KMS-11 (cell line): ENCODE measurements around the gene DOK3.
"Not testable (repeated sequence)": the region's sequence is repeated elsewhere in the genome, so short reads cannot be mapped to it uniquely, and the experiment has no call there.

Experiments used
- H2AFZ ChIP-seq: fragments of 200-600 bp; sonication (generic); 2 replicates; pipeline ENCODE4 v1.6.1; 2016; ENCODE audit warnings: antibody characterized with exemption, mixed run types, low read depth
- H3K27ac ChIP-seq: fragments of 200-600 bp; sonication (generic); 2 replicates; pipeline ENCODE4 v1.6.1; 2016; ENCODE audit warnings: mild to moderate bottlenecking, mixed run types
- H3K27me3 ChIP-seq: fragments of 200-600 bp; sonication (generic); 2 replicates; pipeline ENCODE4 v1.6.1; 2017; ENCODE audit warnings: mild to moderate bottlenecking, low read depth, mixed run types, moderate library complexity; ENCODE audit not compliant: insufficient read depth
- H3K36me3 ChIP-seq: fragments of 200-600 bp; sonication (generic); 2 replicates; pipeline ENCODE4 v1.6.1; 2017; ENCODE audit warnings: mild to moderate bottlenecking, mixed run types; ENCODE audit not compliant: insufficient read depth
- H3K4me1 ChIP-seq: fragments of 200-600 bp; sonication (generic); 2 replicates; pipeline ENCODE4 v1.6.1; 2016; ENCODE audit warnings: mild to moderate bottlenecking, low read depth, mixed run types; ENCODE audit not compliant: poor library complexity, severe bottlenecking
- H3K4me2 ChIP-seq: fragments of 200-600 bp; sonication (generic); 2 replicates; pipeline ENCODE4 v1.7.0; 2016; ENCODE audit warnings: mild to moderate bottlenecking, mixed run types
- H3K4me3 ChIP-seq: fragments of 200-600 bp; sonication (generic); IDR thresholded peaks from 2 replicates; pipeline ENCODE4 v1.6.1; 2017; ENCODE audit warnings: low read depth, low read length, mixed read lengths; ENCODE audit not compliant: insufficient read depth
- H3K79me2 ChIP-seq: fragments of 200-600 bp; sonication (generic); 2 replicates; pipeline ENCODE4 v1.6.1; 2016; ENCODE audit warnings: low read depth, mixed run types; ENCODE audit not compliant: insufficient read depth
- H3K9ac ChIP-seq: fragments of 200-600 bp; sonication (generic); 2 replicates; pipeline ENCODE4 v1.6.1; 2016; ENCODE audit warnings: mild to moderate bottlenecking, mixed run types
- H4K20me1 ChIP-seq: fragments of 200-600 bp; sonication (generic); 2 replicates; pipeline ENCODE4 v1.6.1; 2016; ENCODE audit warnings: mild to moderate bottlenecking, mixed run types; ENCODE audit not compliant: insufficient read depth
- CTCF ChIP-seq: fragments of 200-600 bp; sonication (generic); conservative IDR thresholded peaks from 2 replicates; pipeline ENCODE4 v1.6.1; 2017; ENCODE audit warnings: low read depth, mild to moderate bottlenecking, antibody characterized with exemption, low read length, moderate library complexity, mixed read lengths

The DOK3 gene

GRCh38 chr5:177486256-177486655, 23.4 kb downstream of the DOK3 start:
- H3K4me1 ChIP-seq: peaks cover 5% of the 10 kb centered on the region
- H3K27ac ChIP-seq: no peak overlapping the region
- no peak overlapping the region for H3K4me2 ChIP-seq
- no peaks in the 10 kb centered on the region for H3K27me3 ChIP-seq
- H4K20me1 ChIP-seq: no peaks in the 10 kb centered on the region
- no peak overlapping the region for H2AFZ ChIP-seq
- no peaks in the 10 kb centered on the region for H3K36me3 ChIP-seq
- no peak overlapping the region for H3K4me3 ChIP-seq
- no peak for TF ChIP-seq CTCF
- H3K79me2 ChIP-seq: no peaks in the 10 kb centered on the region
- no peak overlapping the region for H3K9ac ChIP-seq

DNA sequence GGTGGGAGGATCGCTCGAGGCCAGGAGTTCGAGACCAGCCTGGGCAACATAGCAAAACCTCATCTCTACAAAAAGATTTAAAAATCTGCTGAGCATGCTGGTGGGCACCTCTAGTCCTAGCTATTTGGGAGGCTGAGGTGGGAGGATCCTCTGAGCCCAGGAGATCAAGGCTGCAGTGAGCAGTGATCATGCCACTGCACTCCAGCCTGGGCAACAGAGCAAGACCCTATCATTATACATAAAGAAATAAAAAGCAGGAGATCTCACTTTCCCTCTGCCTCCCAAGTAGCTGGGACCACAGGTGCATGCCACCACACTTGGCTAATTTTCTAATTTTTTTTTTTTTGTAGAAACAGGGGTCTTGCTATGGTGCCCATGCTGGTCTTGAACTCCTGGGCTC, 23.9 kb downstream of the DOK3 start:
- H3K36me3 ChIP-seq, H3K4me2 ChIP-seq, H3K4me1 ChIP-seq, H2AFZ ChIP-seq, H3K9ac ChIP-seq, H4K20me1 ChIP-seq, H3K27me3 ChIP-seq, H3K79me2 ChIP-seq, H3K4me3 ChIP-seq, H3K27ac ChIP-seq: not testable (repeated sequence)

DNA sequence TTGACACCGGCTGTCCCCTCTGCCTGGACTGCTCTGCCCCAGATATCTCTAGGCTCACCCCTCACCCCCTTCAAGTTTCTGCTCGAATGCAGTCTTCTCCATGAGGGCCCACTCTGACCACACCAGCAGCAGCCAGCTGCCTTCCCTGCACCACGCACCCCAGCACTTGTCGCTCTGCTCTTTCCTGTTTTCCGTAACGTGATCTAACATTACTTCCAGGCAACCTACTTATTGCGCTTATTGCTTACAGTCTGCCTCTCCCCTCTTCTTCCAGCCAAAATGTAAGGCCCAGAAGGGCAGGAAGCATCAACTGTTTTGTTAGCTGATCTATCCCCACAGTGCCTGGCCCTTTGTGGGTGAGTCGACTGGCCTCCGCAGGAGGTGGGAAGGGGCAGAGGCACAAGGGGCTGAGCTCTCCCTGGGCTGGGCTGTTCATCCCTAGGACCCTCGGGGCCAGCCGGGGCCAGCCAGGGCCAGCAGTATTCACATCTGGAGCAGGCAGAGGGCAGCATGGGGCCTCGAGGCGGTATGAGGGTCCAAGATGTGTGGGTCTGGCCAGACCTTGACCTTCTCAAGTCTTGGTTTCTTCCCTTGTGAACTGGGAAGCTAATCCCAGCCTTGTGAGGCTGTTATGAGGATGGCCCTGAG, 24.6 kb downstream of the DOK3 start:
- H3K27ac ChIP-seq: no peak overlapping the region
- no peak overlapping the region for H3K4me2 ChIP-seq
- no peaks in the 10 kb centered on the region for H4K20me1 ChIP-seq
- H2AFZ ChIP-seq: no peak overlapping the region
- no peak for TF ChIP-seq CTCF
- H3K9ac ChIP-seq: no peak overlapping the region
- no peaks in the 10 kb centered on the region for H3K36me3 ChIP-seq
- peaks cover 5% of the 10 kb centered on the region for H3K4me1 ChIP-seq
- no peaks in the 10 kb centered on the region for H3K79me2 ChIP-seq
- no peaks in the 10 kb centered on the region for H3K27me3 ChIP-seq
- H3K4me3 ChIP-seq: no peak overlapping the region

- H3K9ac ChIP-seq: no peak overlapping the region
- H3K4me2 ChIP-seq: no peak overlapping the region
- H3K36me3 ChIP-seq: no peaks in the 10 kb centered on the region
- H2AFZ ChIP-seq: no peak overlapping the region
- no peaks in the 10 kb centered on the region for H3K79me2 ChIP-seq
- no peaks in the 10 kb centered on the region for H4K20me1 ChIP-seq
- peaks cover 5% of the 10 kb centered on the region for H3K4me1 ChIP-seq
- H3K4me3 ChIP-seq: no peak overlapping the region
- no peak for TF ChIP-seq CTCF
- no peak overlapping the region for H3K27ac ChIP-seq
- no peaks in the 10 kb centered on the region for H3K27me3 ChIP-seq
Observed at GRCh38 chr5:177483994-177484901, 25.4 kb downstream of the DOK3 start.

GRCh38 chr5:177483042-177483441, 26.6 kb downstream of the DOK3 start:
- Histone ChIP-seq H3K4me2 (no peak overlapping the region), H4K20me1 (no peaks in the 10 kb centered on the region), H3K4me3 (no peak overlapping the region), H3K4me1 (no peaks in the 10 kb centered on the region), H3K27me3 (no peaks in the 10 kb centered on the region), H3K79me2 (no peaks in the 10 kb centered on the region), H2AFZ (no peak overlapping the region), H3K27ac (no peak overlapping the region), H3K36me3 (no peaks in the 10 kb centered on the region), H3K9ac (no peak overlapping the region)
- no peak for TF ChIP-seq CTCF
